ENCODE results near the gene NUP58. TPM values are rescaled to one million over a fixed set of nuclear protein-coding genes. Genes with fewer than 3 reads are reported as not detected.

Gene NUP58
- total and polyA plus RNA-seq, 2 experiments from 2014 or later, result 27.6 to 91.8 TPM

- Histone ChIP-seq H3F3A (replicated peaks; ENCODE audit: low read depth) (no peaks in the 10 kb centered on the region), H4K20me1 (replicated peaks; ENCODE audit: insufficient read depth) (peaks cover 4% of the 10 kb centered on the region; the same call in 1 of the 2 replicates), H2AFZ (no peak overlapping the region), H3K4me1 (ENCODE audit: insufficient read depth) (no peaks in the 10 kb centered on the region), H3K9me2 (ENCODE audit: insufficient read depth) (no peaks in the 10 kb centered on the region), H3K36me3 (ENCODE audit: insufficient read depth) (peaks cover 24% of the 10 kb centered on the region; the same call in 1 of the 2 replicates), H3K4me3 (no peak overlapping the region), H3K27me3 (ENCODE audit: insufficient read depth) (no peaks in the 10 kb centered on the region), H3K4me2 (no peak overlapping the region), H3K27ac (ENCODE audit: low read depth) (no peak overlapping the region), H3K79me2 (replicated peaks; ENCODE audit: insufficient read depth) (peaks cover 12% of the 10 kb centered on the region)
- H3K4me3 Mint-ChIP-seq, result no peak overlapping the region
- H3K27me3 Mint-ChIP-seq (ENCODE audit: insufficient read depth, low read depth, poor library complexity), result no peaks in the 10 kb centered on the region
- no peaks in the 10 kb centered on the region for H3K4me1 Mint-ChIP-seq
- TF ChIP-seq ZNF331 (CRISPR knock-in tag; IDR thresholded peaks at IDR 0.05; ENCODE audit: low read depth) (no peak), REST (IDR thresholded peaks at IDR 0.05; ENCODE audit: unreplicated experiment) (no peak), CREB1 (CRISPR knock-in tag; IDR thresholded peaks at IDR 0.05; ENCODE audit: low read depth) (no peak), POLR2AphosphoS5 (IDR thresholded peaks at IDR 0.05; ENCODE audit: low read depth) (no peak), ZNF462 (CRISPR knock-in tag; IDR thresholded peaks at IDR 0.05) (no peak), JUNB (IDR thresholded peaks at IDR 0.05; ENCODE audit: unreplicated experiment) (no peak), EZH2 (IDR thresholded peaks at IDR 0.05; ENCODE audit: low read depth, unreplicated experiment) (no peak), STAT1 (IDR thresholded peaks at IDR 0.05; ENCODE audit: unreplicated experiment) (no peak), ETS1 (IDR thresholded peaks at IDR 0.05) (no peak), CTCF (conservative IDR thresholded peaks at IDR 0.05; ENCODE audit: low read depth in 2 of 2) (no peak), ZNF114 (CRISPR knock-in tag; IDR thresholded peaks at IDR 0.05) (no peak)
- DNase-seq (ENCODE audit: low spot score) (no peak), ATAC-seq (no peak)
- peaks cover 23% of the 10 kb centered on the region; the same call in 2 of the 3 replicates for H3K36me3 Mint-ChIP-seq (ENCODE audit: low read depth)
- no peak overlapping the region for H3K27ac Mint-ChIP-seq
- H3K9me3 Mint-ChIP-seq, result no peaks in the 10 kb centered on the region
These were observed 34.4 kb downstream of the NUP58 start for GRCh38 chr13:25335856-25336255.

Data from GM23338 (cell line).